Right lung (tissue), 5 donors: Measurements from ENCODE around the gene FHIT. TPM values are rescaled to one million over a fixed set of nuclear protein-coding genes. Genes with fewer than 3 reads are reported as not detected.
"Not testable (repeated sequence)": the region's sequence is repeated elsewhere in the genome, so short reads cannot be mapped to it uniquely, and the experiment has no call there.

Experiments used
- DNase-seq, 2 donors: peaks; one replicate each; pipeline ENCODE4 v3.0.0-alpha.2; 2013
- polyA plus RNA-seq, 5 donors: library from polyadenylated mRNA; unstranded; fragments of 120-200 nt; gene quantifications; one replicate each; pipeline versions ENCODE4 v1.2.1 to v1.2.3, GENCODE V29; 2013; ENCODE audit warnings: inconsistent platforms in 1 of 5, low replicate concordance in 1 of 5; ENCODE audit not compliant: insufficient read length in 5 of 5, insufficient read depth in 1 of 5

The FHIT gene
- polyA plus RNA-seq, 5 donors: 9.1 to 17.8 (median 10.6) TPM

DNA sequence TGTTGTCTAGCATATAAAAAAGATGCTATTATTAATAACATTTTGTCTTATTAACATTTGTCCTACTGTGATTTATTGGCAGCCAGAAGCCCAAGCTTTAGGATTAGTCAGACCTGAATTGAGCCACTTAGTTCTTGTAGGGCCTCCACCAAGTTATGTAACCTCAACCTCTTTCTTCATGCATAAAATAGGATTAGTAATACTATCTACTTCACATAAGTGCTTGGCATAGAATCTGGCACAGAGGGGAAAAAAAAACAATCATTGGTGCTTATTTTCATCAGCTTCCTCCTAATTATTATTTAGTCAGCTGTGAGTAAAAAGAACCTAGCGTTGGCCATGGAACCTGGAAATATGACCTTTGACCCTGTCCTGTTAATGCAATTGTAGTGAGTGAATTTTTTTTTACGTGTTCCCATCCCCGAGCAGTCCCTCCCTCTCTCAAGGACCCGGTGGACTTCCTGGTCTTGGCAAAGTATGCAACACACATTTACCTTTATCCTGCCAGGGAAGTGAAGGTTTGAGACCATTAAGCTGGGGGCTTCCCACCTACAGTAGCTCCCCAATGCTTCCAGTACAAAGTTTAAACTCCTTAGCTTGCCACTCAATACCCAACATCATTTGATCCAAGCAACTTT lies 136.8 kb downstream of the FHIT start:
- no peak for DNase-seq

DNA sequence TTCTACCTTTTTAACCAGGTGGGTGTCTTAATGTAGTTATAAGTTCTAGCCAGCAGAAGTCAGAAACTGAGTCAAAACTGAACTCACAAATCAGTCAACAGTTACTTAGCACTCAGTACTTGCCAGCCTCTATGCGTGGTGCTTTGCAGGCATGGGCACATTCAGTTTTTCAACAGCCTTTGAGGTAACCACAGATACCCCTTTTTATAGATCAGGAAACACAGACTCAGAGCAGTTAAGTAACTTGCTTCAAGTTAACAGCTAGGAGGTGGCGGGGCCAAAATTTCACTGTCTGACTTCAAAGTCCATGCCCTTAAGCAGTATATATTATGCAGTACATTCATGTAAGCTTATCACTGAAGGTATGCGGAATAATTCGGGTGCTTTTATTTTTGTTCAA lies 139.4 kb downstream of the FHIT start:
- DNase-seq: no peak

DNA sequence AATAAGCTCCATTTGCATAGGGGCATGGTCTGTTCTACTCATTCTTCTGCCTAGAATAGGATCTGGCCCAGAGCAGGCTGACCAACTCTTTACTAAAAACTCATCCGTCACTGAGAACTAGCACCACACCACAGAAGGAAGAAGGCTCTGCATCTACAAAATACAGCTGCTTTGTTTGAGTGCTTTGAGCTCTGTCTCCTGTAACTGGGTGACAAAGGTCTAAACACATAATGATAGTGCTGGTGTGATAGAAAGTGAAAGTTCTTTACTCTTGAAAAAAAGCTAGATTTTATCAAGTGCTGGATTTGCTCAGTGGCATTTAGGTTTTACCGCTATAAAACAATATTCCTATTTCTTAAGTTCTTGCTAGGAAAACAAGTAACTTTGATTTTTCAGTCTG lies 140.7 kb downstream of the FHIT start:
- no peak for DNase-seq

DNA sequence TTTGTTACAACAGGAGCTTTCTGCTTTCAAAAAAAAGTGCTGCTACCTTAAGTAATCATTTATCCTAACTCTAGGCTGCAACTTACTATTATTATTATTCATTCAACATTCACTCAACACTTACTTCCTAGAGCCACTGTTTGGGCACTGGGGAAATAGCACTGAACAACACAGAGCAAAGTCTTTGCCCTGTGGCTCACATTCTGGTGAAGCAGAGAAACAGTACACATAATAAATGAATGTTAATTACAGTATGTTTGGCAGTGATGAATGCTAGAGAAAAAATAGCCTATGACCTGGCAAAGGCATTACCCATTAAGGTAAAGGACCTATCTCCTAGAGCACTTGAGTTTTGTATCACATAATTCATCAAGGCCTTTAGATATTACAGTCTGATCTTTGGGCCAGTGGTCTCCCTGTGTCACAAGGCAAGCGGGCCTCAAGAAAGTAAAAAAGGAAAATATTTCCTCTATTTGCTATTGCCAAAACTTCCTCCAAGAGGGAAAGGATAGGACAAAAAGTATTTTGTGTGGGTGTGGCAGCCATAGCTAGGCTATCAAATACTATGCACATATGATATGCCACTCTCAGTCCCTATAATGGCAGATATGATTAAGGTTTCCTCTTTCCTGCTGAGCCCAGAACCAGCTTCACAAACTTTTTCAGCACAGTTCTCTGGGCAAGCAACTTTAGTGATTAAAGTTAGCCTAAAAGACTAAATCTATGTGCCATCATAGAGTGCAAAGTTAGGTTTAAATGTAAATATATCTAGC lies 142.8 kb downstream of the FHIT start:
- DNase-seq: no peak

- no peak for DNase-seq
Measured at GRCh38 chr3:61094608-61095007, 156.6 kb downstream of the FHIT start.

- no peak for DNase-seq
Measured at GRCh38 chr3:61093364-61093763, 157.9 kb downstream of the FHIT start.

GRCh38 chr3:61092870-61093269 lies 158.4 kb downstream of the FHIT start:
- no peak for DNase-seq

GRCh38 chr3:61090389-61091169 lies 160.7 kb downstream of the FHIT start:
- DNase-seq: no peak

GRCh38 chr3:61087465-61087864 lies 163.8 kb downstream of the FHIT start:
- DNase-seq: no peak

DNA sequence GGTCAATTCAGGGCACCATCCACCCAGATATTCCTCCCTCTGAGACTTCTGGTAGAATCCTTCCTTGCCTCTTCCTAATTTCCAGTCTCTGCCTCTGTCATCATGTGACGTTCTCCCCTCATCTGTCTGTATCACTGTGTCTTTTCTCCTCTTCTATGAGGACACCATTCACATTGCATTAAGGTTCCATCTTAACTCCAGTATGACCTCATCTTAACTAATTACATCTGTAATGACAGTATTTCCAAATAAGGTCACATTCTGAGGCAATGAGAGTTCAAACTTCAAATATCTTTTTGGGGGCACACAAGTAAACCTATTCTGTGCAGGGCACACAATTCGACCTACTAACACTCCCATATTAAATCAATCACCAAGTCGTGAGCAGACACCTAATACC lies 169.7 kb downstream of the FHIT start:
- DNase-seq: no peak

GRCh38 chr3:61080737-61081445 lies 170.4 kb downstream of the FHIT start:
- no peak for DNase-seq

DNA sequence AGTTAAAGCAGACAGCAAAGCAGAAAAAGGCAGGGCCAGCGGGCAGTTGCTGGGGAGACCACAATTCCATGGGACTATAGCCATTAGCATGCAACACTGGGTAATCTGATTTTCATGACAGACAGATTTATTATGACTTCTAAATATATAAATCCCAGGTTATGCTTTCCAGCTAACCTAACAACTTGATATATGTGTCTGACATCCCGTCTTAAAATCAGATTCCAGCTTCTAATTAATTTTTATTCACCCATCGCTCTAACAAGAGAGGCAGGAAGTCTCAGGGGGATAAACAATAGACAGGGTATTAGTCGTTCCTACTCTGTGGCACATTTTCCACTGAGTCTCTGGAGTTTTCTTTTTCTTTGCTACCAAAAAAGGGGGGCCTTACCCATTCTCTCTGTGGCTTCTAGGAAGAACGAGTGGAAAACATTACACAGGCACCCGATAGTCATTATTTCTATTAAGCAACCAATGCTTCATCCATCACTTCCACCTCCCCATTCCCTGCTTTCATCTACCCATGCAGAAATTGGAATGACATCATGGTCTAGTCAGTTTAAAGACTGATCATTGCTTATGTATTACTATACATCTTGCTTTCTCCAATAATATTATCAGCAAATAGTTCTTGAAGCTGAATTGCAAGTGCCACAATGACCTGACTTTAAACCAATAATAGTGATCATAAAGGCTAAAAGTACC lies 173.1 kb downstream of the FHIT start:
- DNase-seq: no peak

- DNase-seq: no peak
Measured at GRCh38 chr3:61077551-61077950, 173.7 kb downstream of the FHIT start.

- no peak for DNase-seq
Measured at GRCh38 chr3:61074783-61075182, 176.5 kb downstream of the FHIT start.

DNA sequence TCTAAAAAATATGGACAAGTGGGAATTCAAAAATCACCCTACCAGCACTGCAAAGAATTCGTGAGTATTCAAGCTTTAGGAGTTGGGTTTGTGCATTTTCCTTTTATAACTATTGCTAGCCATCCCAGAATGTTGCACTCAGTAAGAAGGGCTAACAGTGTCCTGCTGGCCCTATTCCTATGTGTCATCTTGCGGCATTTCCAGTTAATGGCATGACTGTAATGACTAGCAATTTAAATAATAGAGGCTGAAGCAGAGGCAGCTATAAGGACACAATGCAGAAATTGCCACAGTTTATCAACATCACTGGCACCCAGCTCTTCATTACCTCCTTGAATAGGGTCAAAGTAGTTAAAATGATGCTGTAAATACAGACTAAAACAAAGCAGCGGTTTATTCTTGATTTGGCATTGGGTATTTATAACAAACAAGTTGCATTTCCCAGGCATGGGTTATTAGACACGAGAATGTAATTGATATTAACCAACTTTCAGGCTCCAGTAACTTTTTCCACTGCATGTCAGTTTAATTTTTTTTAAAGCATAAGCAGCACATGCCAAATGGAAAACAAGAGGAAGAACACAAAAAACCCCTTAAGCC lies 177.6 kb downstream of the FHIT start:
- DNase-seq: no peak

DNA sequence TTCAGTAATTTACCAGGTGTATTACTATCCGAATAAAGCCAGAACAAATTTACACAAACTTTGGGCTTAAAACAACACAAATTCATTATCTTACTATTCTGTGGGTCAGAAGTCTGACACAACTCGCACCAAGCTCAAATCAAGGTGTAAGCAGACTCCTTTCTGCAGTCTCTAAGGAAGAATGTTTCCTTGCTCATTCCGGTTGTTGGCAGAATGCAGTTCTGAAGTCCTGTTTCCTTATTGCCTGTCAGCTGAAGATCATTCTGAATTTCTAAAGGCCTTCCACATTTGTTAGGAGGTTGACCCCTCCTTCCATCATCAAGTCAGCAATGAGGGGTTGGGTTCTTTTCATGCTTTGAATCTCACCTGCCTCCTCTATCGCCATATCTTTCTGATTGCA lies 183.2 kb downstream of the FHIT start:
- no peak for DNase-seq

DNA sequence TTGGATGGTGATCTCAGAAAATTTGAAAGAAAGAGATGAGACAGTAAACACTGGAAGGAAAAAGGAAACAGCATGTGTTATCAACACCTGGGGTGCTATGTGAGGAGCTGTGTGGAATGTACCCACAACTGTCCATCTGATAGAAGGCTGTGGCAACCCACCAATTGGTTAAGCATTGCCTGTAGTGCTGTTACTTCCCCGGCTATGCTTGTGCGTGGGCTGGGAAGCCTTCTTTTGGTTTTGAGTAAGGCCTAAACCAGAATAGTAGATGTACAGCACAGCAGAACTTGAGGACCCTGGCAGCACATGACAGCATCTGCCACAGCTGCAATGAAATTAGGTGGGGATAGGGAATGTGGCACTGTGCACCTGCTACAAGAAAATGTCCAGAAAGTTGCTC lies 184.5 kb downstream of the FHIT start:
- no peak for DNase-seq

GRCh38 chr3:61066222-61066621 lies 185.0 kb downstream of the FHIT start:
- DNase-seq: not testable (repeated sequence)

GRCh38 chr3:61065451-61066011 lies 185.7 kb downstream of the FHIT start:
- DNase-seq: no peak

DNA sequence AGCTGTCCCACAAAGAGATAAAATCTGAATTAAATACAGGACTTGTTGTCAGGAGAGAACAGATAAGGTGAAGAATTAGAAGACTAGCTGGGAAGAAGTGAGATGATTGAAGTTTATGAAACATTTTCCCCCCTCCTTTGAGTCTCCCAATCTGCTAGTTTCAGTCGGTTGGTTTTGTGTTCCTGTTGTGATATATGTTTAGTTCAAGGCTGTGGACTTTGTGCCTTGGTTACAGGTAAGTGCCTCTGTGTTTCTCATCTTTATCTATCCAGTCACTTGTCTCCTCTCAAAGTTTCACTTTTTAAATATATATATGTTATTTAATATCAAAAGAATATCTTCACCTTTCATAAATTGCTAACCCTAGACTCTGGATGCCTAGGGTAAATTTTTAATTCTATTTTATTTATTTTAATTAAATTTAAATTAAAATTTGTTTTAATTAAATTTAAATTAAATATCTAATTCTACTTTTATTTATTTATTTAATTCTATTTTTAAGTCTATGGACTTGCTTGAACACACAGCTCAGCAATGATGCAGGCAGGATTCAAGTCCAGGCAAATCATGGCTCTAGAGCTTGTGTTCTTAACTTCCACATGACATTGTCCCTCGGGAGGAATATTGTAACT lies 190.0 kb downstream of the FHIT start:
- DNase-seq: no peak
